PC-9 (cell line): Measurements from ENCODE around the gene DACT3.

Source experiments
- CTCF ChIP-seq: fragments of 200-600 bp; sonication (generic); conservative IDR thresholded peaks from 2 replicates; pipeline ENCODE4 v1.6.1; 2017; ENCODE audit warnings: mixed run types, antibody characterized with exemption, mild to moderate bottlenecking, moderate library complexity
- EZH2 ChIP-seq: fragments of 200-600 bp; sonication (generic); IDR thresholded peaks from 2 replicates; pipeline ENCODE4 v1.8.0; 2017; ENCODE audit warnings: antibody characterized with exemption, low read depth

- TF ChIP-seq CTCF, result no peak
- TF ChIP-seq EZH2, result no peak
Observed at GRCh38 chr19:46692918-46693722, 32.1 kb upstream of the DACT3 start.
